ENCODE results near the gene FUOM. TPM values are rescaled to one million over a fixed set of nuclear protein-coding genes. Genes with fewer than 3 reads are reported as not detected.

FUOM gene
- total RNA-seq, 2 experiments from 2014 or later = 30.4 to 46.0 TPM

- H3K4me1 ChIP-seq (ENCODE audit: insufficient read depth, low read length, poor library complexity, severe bottlenecking) = peaks cover under 1% of the 10 kb centered on the region
- ChIA-PET POLR2A (no interaction called here), CTCF (ENCODE audit: unreplicated experiment) (no interaction called here)
- no peak overlapping the region for H3K27ac ChIP-seq (ENCODE audit: low read depth, low read length, poor library complexity, severe bottlenecking)
- TF ChIP-seq CTCF (conservative IDR thresholded peaks at IDR 0.05; ENCODE audit: low read length) = no peak
- no peak for TF ChIP-seq EZH2phosphoT487 (IDR thresholded peaks at IDR 0.05; ENCODE audit: borderline replicate concordance, low read depth, low read length)
- DNase-seq (ENCODE audit: low spot score) = no peak
- no peak overlapping the region for H2AFZ ChIP-seq (ENCODE audit: low read length)
- H3K9me2 ChIP-seq (ENCODE audit: insufficient read depth, low read length) = no peaks in the 10 kb centered on the region
- no peaks in the 10 kb centered on the region for H4K20me1 ChIP-seq (ENCODE audit: insufficient read depth, low read length)
- H3K36me3 ChIP-seq (ENCODE audit: insufficient read depth, low read length) = peaks cover 27% of the 10 kb centered on the region
- no peak overlapping the region for H3K4me3 ChIP-seq (ENCODE audit: low read depth, low read length, poor library complexity, severe bottlenecking)
- H3K4me2 ChIP-seq (ENCODE audit: low read length) = no peak overlapping the region
- H3K9me3 ChIP-seq (ENCODE audit: low read length) = no peaks in the 10 kb centered on the region
- no peaks in the 10 kb centered on the region for H3K79me2 ChIP-seq (ENCODE audit: insufficient read depth, low read depth, low read length)
- intact Hi-C loops (cut with micrococcal nuclease; ENCODE audit: unreplicated experiment) = no loop called here
- no TSS peak for BruUV-seq (replicated peaks)
Measured at GRCh38 chr10:133366751-133367150, 8.9 kb upstream of the FUOM start.

GRCh38 chr10:133366130-133366478 is 8.3 kb upstream of the FUOM start:
- no peak overlapping the region for H3K4me3 ChIP-seq (ENCODE audit: low read depth, low read length, poor library complexity, severe bottlenecking)
- POLR2A ChIA-PET = no interaction called here
- H3K4me2 ChIP-seq (ENCODE audit: low read length) = no peak overlapping the region
- peaks cover 27% of the 10 kb centered on the region for H3K36me3 ChIP-seq (ENCODE audit: insufficient read depth, low read length)
- H3K9me2 ChIP-seq (ENCODE audit: insufficient read depth, low read length) = no peaks in the 10 kb centered on the region
- intact Hi-C loops (cut with micrococcal nuclease; ENCODE audit: unreplicated experiment) = no loop called here
- no peaks in the 10 kb centered on the region for H3K79me2 ChIP-seq (ENCODE audit: insufficient read depth, low read depth, low read length)
- H3K4me1 ChIP-seq (ENCODE audit: insufficient read depth, low read length, poor library complexity, severe bottlenecking) = no peaks in the 10 kb centered on the region
- H3K27ac ChIP-seq (ENCODE audit: low read depth, low read length, poor library complexity, severe bottlenecking) = no peak overlapping the region
- CTCF ChIA-PET (ENCODE audit: unreplicated experiment) = no interaction called here
- no peaks in the 10 kb centered on the region for H4K20me1 ChIP-seq (ENCODE audit: insufficient read depth, low read length)
- H3K9me3 ChIP-seq (ENCODE audit: low read length) = no peaks in the 10 kb centered on the region
- DNase-seq (ENCODE audit: low spot score) = no peak
- no TSS peak for BruUV-seq (replicated peaks)
- TF ChIP-seq EZH2phosphoT487 (IDR thresholded peaks at IDR 0.05; ENCODE audit: borderline replicate concordance, low read depth, low read length) (no peak), CTCF (conservative IDR thresholded peaks at IDR 0.05; ENCODE audit: low read length) (no peak)
- no peak overlapping the region for H2AFZ ChIP-seq (ENCODE audit: low read length)

- Histone ChIP-seq H3K4me1 (ENCODE audit: insufficient read depth, low read length, poor library complexity, severe bottlenecking) (no peaks in the 10 kb centered on the region), H2AFZ (ENCODE audit: low read length) (no peak overlapping the region), H3K4me2 (ENCODE audit: low read length) (no peak overlapping the region), H3K4me3 (ENCODE audit: low read depth, low read length, poor library complexity, severe bottlenecking) (no peak overlapping the region), H3K27ac (ENCODE audit: low read depth, low read length, poor library complexity, severe bottlenecking) (no peak overlapping the region), H3K79me2 (ENCODE audit: insufficient read depth, low read depth, low read length) (no peaks in the 10 kb centered on the region), H3K36me3 (ENCODE audit: insufficient read depth, low read length) (peaks cover 27% of the 10 kb centered on the region), H3K9me2 (ENCODE audit: insufficient read depth, low read length) (no peaks in the 10 kb centered on the region), H3K9me3 (ENCODE audit: low read length) (no peaks in the 10 kb centered on the region), H4K20me1 (ENCODE audit: insufficient read depth, low read length) (no peaks in the 10 kb centered on the region)
- no peak for DNase-seq (ENCODE audit: low spot score)
- CTCF ChIA-PET (ENCODE audit: unreplicated experiment) = no interaction called here
- no TSS peak for BruUV-seq (replicated peaks)
- POLR2A ChIA-PET = no interaction called here
- intact Hi-C loops (cut with micrococcal nuclease; ENCODE audit: unreplicated experiment) = no loop called here
- TF ChIP-seq EZH2phosphoT487 (IDR thresholded peaks at IDR 0.05; ENCODE audit: borderline replicate concordance, low read depth, low read length) (no peak), CTCF (conservative IDR thresholded peaks at IDR 0.05; ENCODE audit: low read length) (no peak)
Measured at GRCh38 chr10:133365461-133366129, 7.8 kb upstream of the FUOM start.

Data from OCI-LY7 (cell line).